OCI-LY7 (cell line): Measurements from ENCODE around the gene METTL21A.

ENCODE experiments used
- CTCF ChIP-seq: fragments of 200-600 bp; sonication (generic); conservative IDR thresholded peaks from 2 replicates; pipeline ENCODE4 v1.5.1; 2014; ENCODE audit warnings: mild to moderate bottlenecking, antibody characterized with exemption, low read length, moderate library complexity, mixed read lengths
- EZH2phosphoT487 ChIP-seq: fragments of 200-600 bp; sonication (generic); IDR thresholded peaks from 2 replicates; pipeline ENCODE4 v1.6.1; 2018; ENCODE audit warnings: low read depth, borderline replicate concordance, mild to moderate bottlenecking, mixed run types, antibody characterized with exemption, low read length, moderate library complexity, mixed read lengths

GRCh38 chr2:207658156-207658555 is 33.0 kb upstream of the METTL21A start:
- TF ChIP-seq CTCF (no peak), EZH2phosphoT487 (no peak)
